KOPT-K1 (cell line): ENCODE measurements around the gene GALNS.
"Not testable (repeated sequence)": the region's sequence is repeated elsewhere in the genome, so short reads cannot be mapped to it uniquely, and the experiment has no call there.

Source experiments
- H3K27ac ChIP-seq: fragments of 200-600 bp; sonication (generic); 2 replicates; pipeline ENCODE4 v1.5.1; 2016; ENCODE audit warnings: antibody characterized with exemption, mild to moderate bottlenecking, low read depth, low read length; ENCODE audit not compliant: poor library complexity, severe bottlenecking
- H3K36me3 ChIP-seq: fragments of 200-600 bp; sonication (generic); 2 replicates; pipeline ENCODE4 v1.5.1; 2017; ENCODE audit warnings: antibody characterized with exemption, mild to moderate bottlenecking, low read length, moderate library complexity; ENCODE audit not compliant: insufficient read depth
- H3K9me3 ChIP-seq: fragments of 200-600 bp; sonication (generic); 2 replicates; pipeline ENCODE4 v1.5.1; 2017; ENCODE audit warnings: antibody characterized with exemption, low read length, mild to moderate bottlenecking; ENCODE audit not compliant: insufficient read depth, poor library complexity, severe bottlenecking

The GALNS gene

GRCh38 chr16:88894266-88894665 lies 37.5 kb upstream of the GALNS start:
- not testable (repeated sequence) for H3K27ac ChIP-seq, H3K9me3 ChIP-seq
- H3K36me3 ChIP-seq, result peaks cover 98% of the 10 kb centered on the region

- Histone ChIP-seq H3K27ac (no peak overlapping the region), H3K36me3 (peaks cover 95% of the 10 kb centered on the region), H3K9me3 (peaks cover 5% of the 10 kb centered on the region)
Measured at GRCh38 chr16:88893127-88893968, 36.6 kb upstream of the GALNS start.

GRCh38 chr16:88892065-88892464 lies 35.3 kb upstream of the GALNS start:
- H3K36me3 ChIP-seq, result peaks cover 93% of the 10 kb centered on the region

GRCh38 chr16:88891083-88891482 lies 34.3 kb upstream of the GALNS start:
- peaks cover 93% of the 10 kb centered on the region for H3K36me3 ChIP-seq
- peaks cover 5% of the 10 kb centered on the region for H3K9me3 ChIP-seq
- H3K27ac ChIP-seq, result no peak overlapping the region

More at GRCh38 chr16:88892065-88892464, 35.3 kb upstream of the GALNS start:
- H3K9me3 ChIP-seq, result peaks cover 5% of the 10 kb centered on the region
- H3K27ac ChIP-seq, result no peak overlapping the region

- H3K27ac ChIP-seq, result not testable (repeated sequence)
- peaks cover 93% of the 10 kb centered on the region for H3K36me3 ChIP-seq
Measured at GRCh38 chr16:88889702-88890352, 33.1 kb upstream of the GALNS start.

GRCh38 chr16:88888461-88889387 lies 32.0 kb upstream of the GALNS start:
- Histone ChIP-seq H3K9me3 (peaks cover 5% of the 10 kb centered on the region), H3K27ac (no peak overlapping the region), H3K36me3 (peaks cover 96% of the 10 kb centered on the region)

More at GRCh38 chr16:88889702-88890352, 33.1 kb upstream of the GALNS start:
- H3K9me3 ChIP-seq, result not testable (repeated sequence)

GRCh38 chr16:88888057-88888456 lies 31.3 kb upstream of the GALNS start:
- Histone ChIP-seq H3K9me3 (peaks cover 5% of the 10 kb centered on the region), H3K27ac (no peak overlapping the region), H3K36me3 (peaks cover 96% of the 10 kb centered on the region)

- H3K36me3 ChIP-seq, result peaks cover 96% of the 10 kb centered on the region
- no peak overlapping the region for H3K27ac ChIP-seq
- H3K9me3 ChIP-seq, result peaks cover 5% of the 10 kb centered on the region
Measured at GRCh38 chr16:88886845-88887521, 30.2 kb upstream of the GALNS start.

- H3K36me3 ChIP-seq, result peaks cover 96% of the 10 kb centered on the region
- H3K27ac ChIP-seq, result no peak overlapping the region
- H3K9me3 ChIP-seq, result peaks cover 5% of the 10 kb centered on the region
Measured at GRCh38 chr16:88886420-88886844, 29.7 kb upstream of the GALNS start.

- Histone ChIP-seq H3K36me3 (peaks cover 96% of the 10 kb centered on the region), H3K27ac (no peak overlapping the region), H3K9me3 (no peaks in the 10 kb centered on the region)
Measured at GRCh38 chr16:88885693-88886280, 29.0 kb upstream of the GALNS start.

- Histone ChIP-seq H3K9me3 (no peaks in the 10 kb centered on the region), H3K27ac (no peak overlapping the region), H3K36me3 (peaks cover 96% of the 10 kb centered on the region)
Measured at GRCh38 chr16:88884569-88885271, 28.0 kb upstream of the GALNS start.

GRCh38 chr16:88883946-88884345 lies 27.2 kb upstream of the GALNS start:
- H3K36me3 ChIP-seq, result peaks cover 97% of the 10 kb centered on the region
- no peak overlapping the region for H3K27ac ChIP-seq
- H3K9me3 ChIP-seq, result no peaks in the 10 kb centered on the region

- Histone ChIP-seq H3K9me3 (no peaks in the 10 kb centered on the region), H3K36me3 (peaks cover 99% of the 10 kb centered on the region), H3K27ac (no peak overlapping the region)
Measured at GRCh38 chr16:88883117-88883895, 26.6 kb upstream of the GALNS start.
